GM23248 (cell line): ENCODE results near the gene ROBO2.

Experiments
- EZH2 ChIP-seq: fragments of 200-600 bp; sonication (generic); IDR thresholded peaks from 2 replicates; pipeline ENCODE4 v1.6.1; 2018; ENCODE audit warnings: antibody characterized with exemption, mild to moderate bottlenecking; ENCODE audit not compliant: insufficient read depth, poor library complexity, severe bottlenecking
- EZH2phosphoT487 ChIP-seq: fragments of 200-600 bp; sonication (generic); IDR thresholded peaks from 2 replicates; pipeline ENCODE4 v1.6.1; 2018; ENCODE audit warnings: antibody characterized with exemption, moderate library complexity, mild to moderate bottlenecking, low read depth; ENCODE audit not compliant: insufficient read depth

GRCh38 chr3:77381431-77381830 is 341.5 kb downstream of the ROBO2 start:
- no peak for TF ChIP-seq EZH2phosphoT487
- no peak for TF ChIP-seq EZH2
